ELF-1 (cell line): ENCODE results near the gene ZBTB20.
A peak's percentile ranks its signal among the peaks of the same experiment; 100 is the strongest.
"Not testable (repeated sequence)": the region's sequence is repeated elsewhere in the genome, so short reads cannot be mapped to it uniquely, and the experiment has no call there.

ENCODE experiments used
- DNase-seq: peaks from one replicate; pipeline ENCODE4 v3.0.0-alpha.2; 2016; ENCODE audit warnings: low read depth, low spot score

The ZBTB20 gene

GRCh38 chr3:115147329-115148141, 447 bp upstream of the ZBTB20 start:
- DNase-seq, result peak; percentile 99

- peak; percentile 35 for DNase-seq
Observed at GRCh38 chr3:115146032-115146417, 1.1 kb downstream of the ZBTB20 start.

- no peak for DNase-seq
Observed at GRCh38 chr3:115141033-115141757, 5.9 kb downstream of the ZBTB20 start.

GRCh38 chr3:115139072-115139471, 8.0 kb downstream of the ZBTB20 start:
- DNase-seq, result no peak

- DNase-seq, result no peak
Observed at GRCh38 chr3:115134648-115135347, 12.3 kb downstream of the ZBTB20 start.

- DNase-seq, result no peak
Observed at GRCh38 chr3:115127208-115127607, 19.9 kb downstream of the ZBTB20 start.

- DNase-seq, result no peak
Observed at GRCh38 chr3:115120597-115120996, 26.5 kb downstream of the ZBTB20 start.

- no peak for DNase-seq
Observed at GRCh38 chr3:115113367-115113766, 33.7 kb downstream of the ZBTB20 start.

GRCh38 chr3:115111632-115112031, 35.5 kb downstream of the ZBTB20 start:
- no peak for DNase-seq

- DNase-seq, result no peak
Observed at GRCh38 chr3:115110830-115111229, 36.3 kb downstream of the ZBTB20 start.

GRCh38 chr3:115110066-115110465, 37.0 kb downstream of the ZBTB20 start:
- DNase-seq, result not testable (repeated sequence)

GRCh38 chr3:115108614-115109013, 38.5 kb downstream of the ZBTB20 start:
- no peak for DNase-seq

GRCh38 chr3:115102046-115102445, 45.0 kb downstream of the ZBTB20 start:
- no peak for DNase-seq

GRCh38 chr3:115100806-115101205, 46.3 kb downstream of the ZBTB20 start:
- DNase-seq, result no peak

GRCh38 chr3:115099986-115100571, 47.0 kb downstream of the ZBTB20 start:
- no peak for DNase-seq

GRCh38 chr3:115099134-115099985, 47.7 kb downstream of the ZBTB20 start:
- no peak for DNase-seq

GRCh38 chr3:115098354-115099073, 48.6 kb downstream of the ZBTB20 start:
- DNase-seq, result no peak

GRCh38 chr3:115095236-115095635, 51.9 kb downstream of the ZBTB20 start:
- DNase-seq, result no peak

- peak; percentile 28 for DNase-seq
Observed at GRCh38 chr3:115092220-115092791, 54.8 kb downstream of the ZBTB20 start.

- no peak for DNase-seq
Observed at GRCh38 chr3:115090712-115091111, 56.4 kb downstream of the ZBTB20 start.
